Gastrocnemius medialis (tissue), 4 donors: ENCODE measurements around the gene GPATCH2L. TPM values are rescaled to one million over a fixed set of nuclear protein-coding genes. Genes with fewer than 3 reads are reported as not detected.
A peak's percentile ranks its signal among the peaks of the same experiment; 100 is the strongest.

Experiments used
- ATAC-seq, 2 donors: fragments of 150-250 bp; one replicate each; pipeline ENCODE4 v1.9.1; 2016
- DNase-seq, 2 donors: peaks; one replicate each; pipeline ENCODE4 v3.0.0-alpha.2; 2019
- H3K27ac ChIP-seq, 4 donors: fragments of 200-600 bp; sonication (generic); 1 replicate in 1 of 4; 2 replicates in 3 of 4; pipeline ENCODE4 v1.5.1; 2016 to 2018; ENCODE audit warnings: mild to moderate bottlenecking in 2 of 4, moderate library complexity in 1 of 4
- H3K27me3 ChIP-seq, 3 donors: fragments of 200-600 bp; sonication (generic) in 2 of 3; 1 replicate in 1 of 3; 2 replicates in 2 of 3; pipeline versions ENCODE4 v1.5.1 to v1.6.0; 2016 to 2019; ENCODE audit warnings: mild to moderate bottlenecking in 1 of 3, moderate library complexity in 1 of 3
- H3K36me3 ChIP-seq, 2 donors: fragments of 200-600 bp; sonication (generic) in 1 of 2; one replicate each; pipeline ENCODE4 v1.5.1; 2017 to 2018
- H3K4me1 ChIP-seq, 2 donors: fragments of 200-600 bp; sonication (generic) in 1 of 2; one replicate each; pipeline ENCODE4 v1.5.1; 2016 to 2017; ENCODE audit warnings: mild to moderate bottlenecking in 2 of 2
- H3K4me3 ChIP-seq, 4 donors: fragments of 200-600 bp; sonication (generic) in 3 of 4; 1 replicate in 1 of 4; 2 replicates in 3 of 4; pipeline ENCODE4 v1.5.1; 2016 to 2019; ENCODE audit warnings: mild to moderate bottlenecking in 2 of 4
- H3K9me3 ChIP-seq, 3 donors: fragments of 200-600 bp; sonication (generic) in 2 of 3; 1 replicate in 1 of 3; 2 replicates in 2 of 3; pipeline ENCODE4 v1.5.1; 2016 to 2019
- POLR2A ChIP-seq, 2 donors: fragments of 450-650 bp; IDR thresholded peaks; one replicate each; pipeline ENCODE4 v1.6.1; 2017; ENCODE audit warnings: antibody characterized with exemption in 2 of 2, mild to moderate bottlenecking in 2 of 2, moderate library complexity in 2 of 2
- in situ Hi-C, 4 donors: fragments of 200-750 bp; cut with MboI; loops; one replicate each; pipeline versions ENCODE4 v1.15.0 to v1.8.0; 2017; ENCODE audit warnings: low sequenced_read_pairs in 4 of 4
- intact Hi-C: fragments of 100-400 bp; cut with DNase I; formaldehyde crosslinking; loops from one replicate; pipeline ENCODE4 v1.15.1; 2023; ENCODE audit warnings: low total_unique reads
- total RNA-seq, 4 donors: library from RNA; depleted of rRNA; stranded (reverse); fragments of >200 nt; gene quantifications; one replicate each; pipeline versions ENCODE4 v1.1.0 to v1.2.3, GENCODE V29; 2016
- TF ChIP-seq, protein P1 (sequence below), 5 experiments: fragments of 450-650 bp in 3 of 5; fragments of 200-600 bp in 2 of 5; sonication (generic) in 2 of 5; IDR thresholded peaks in 4 of 5; conservative IDR thresholded peaks in 1 of 5; 1 replicate in 4 of 5; 2 replicates in 1 of 5; pipeline ENCODE4 v1.5.1; 2016 to 2019; ENCODE audit warnings: antibody characterized with exemption in 5 of 5, mild to moderate bottlenecking in 3 of 5, moderate library complexity in 3 of 5

The GPATCH2L gene
- total RNA-seq, result 10 to 100 TPM; 24.6 to 63.5 (median 41.9) TPM

DNA sequence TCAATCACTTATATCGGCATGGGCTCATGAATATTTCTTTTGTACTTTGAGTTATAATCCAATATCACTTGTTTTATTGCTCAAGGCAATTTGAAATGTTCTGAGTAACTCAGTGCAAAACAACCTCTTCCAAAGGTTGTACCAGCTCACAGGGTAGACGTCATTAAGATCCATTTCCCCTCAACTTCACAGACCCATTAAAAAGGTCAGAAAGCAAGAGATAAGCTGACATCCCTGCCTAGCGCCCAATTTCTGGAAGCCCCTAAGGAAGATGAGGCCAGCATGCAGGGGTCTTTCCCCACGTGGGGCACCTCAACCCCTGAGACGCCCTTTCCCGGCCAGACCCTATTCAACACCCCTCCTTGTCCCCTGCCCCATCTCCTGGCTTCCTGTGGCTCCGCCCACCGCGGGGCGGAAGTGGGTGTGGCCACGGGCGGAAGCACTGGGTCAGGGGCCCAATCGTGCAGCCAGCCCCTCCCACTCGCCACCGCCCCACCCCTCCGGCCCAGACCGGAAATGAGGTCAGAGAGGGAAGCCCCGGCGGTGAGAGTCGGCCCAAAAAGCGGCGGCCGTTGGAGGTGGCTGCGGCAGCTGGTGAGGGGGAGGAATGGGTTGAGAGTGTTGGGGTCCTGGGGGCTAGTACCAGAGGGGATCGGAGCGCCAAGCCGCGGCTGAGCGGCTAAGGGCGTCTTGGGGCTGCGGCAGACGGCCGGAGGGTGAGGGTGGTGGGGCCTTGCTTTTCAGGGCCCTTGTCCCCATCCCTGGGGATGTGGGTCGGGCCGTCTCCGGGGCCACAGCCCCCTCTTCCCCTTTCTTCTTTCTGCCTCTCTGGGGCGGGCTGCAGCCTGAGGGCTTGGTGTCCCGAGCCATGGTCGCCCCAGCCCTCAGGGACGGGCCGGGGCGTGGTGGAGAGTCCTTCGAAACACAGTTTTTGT, at the start of gene GPATCH2L:
Gene GPATCH2L, plus strand, starts transcription at position 525 of the 935 bp plus-strand sequence. CDS start 2,442 bp downstream, outside the sequence.
- peak; percentile 90 to 95 for ATAC-seq
- DNase-seq, result peak; percentile 89 to 95
- in situ Hi-C loops, result no loop called here
- TF ChIP-seq, protein P1, sequence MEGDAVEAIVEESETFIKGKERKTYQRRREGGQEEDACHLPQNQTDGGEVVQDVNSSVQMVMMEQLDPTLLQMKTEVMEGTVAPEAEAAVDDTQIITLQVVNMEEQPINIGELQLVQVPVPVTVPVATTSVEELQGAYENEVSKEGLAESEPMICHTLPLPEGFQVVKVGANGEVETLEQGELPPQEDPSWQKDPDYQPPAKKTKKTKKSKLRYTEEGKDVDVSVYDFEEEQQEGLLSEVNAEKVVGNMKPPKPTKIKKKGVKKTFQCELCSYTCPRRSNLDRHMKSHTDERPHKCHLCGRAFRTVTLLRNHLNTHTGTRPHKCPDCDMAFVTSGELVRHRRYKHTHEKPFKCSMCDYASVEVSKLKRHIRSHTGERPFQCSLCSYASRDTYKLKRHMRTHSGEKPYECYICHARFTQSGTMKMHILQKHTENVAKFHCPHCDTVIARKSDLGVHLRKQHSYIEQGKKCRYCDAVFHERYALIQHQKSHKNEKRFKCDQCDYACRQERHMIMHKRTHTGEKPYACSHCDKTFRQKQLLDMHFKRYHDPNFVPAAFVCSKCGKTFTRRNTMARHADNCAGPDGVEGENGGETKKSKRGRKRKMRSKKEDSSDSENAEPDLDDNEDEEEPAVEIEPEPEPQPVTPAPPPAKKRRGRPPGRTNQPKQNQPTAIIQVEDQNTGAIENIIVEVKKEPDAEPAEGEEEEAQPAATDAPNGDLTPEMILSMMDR (IDR thresholded peaks at IDR 0.05 in 4 of 5, conservative IDR thresholded peaks at IDR 0.05 in 1 of 5), result no peak
- TF ChIP-seq POLR2A (IDR thresholded peaks at IDR 0.05), result peak; percentile 93
- intact Hi-C loops, result loop anchor here (2.0 to 10.0 kb wide), 5 partner anchors 61 to 1163 kb away; partner anchors contain the start of gene IFT43
- H3K27me3 ChIP-seq, result no peaks in the 10 kb centered on the region
- H3K4me1 ChIP-seq, result peaks cover 42 to 44% of the 10 kb centered on the region in 2 donors
- peak within 1 kb of the TSS; percentile 81 to 99 (median 92) for H3K4me3 ChIP-seq
- H3K9me3 ChIP-seq, result no peaks in the 10 kb centered on the region
- H3K27ac ChIP-seq, result peak within 1 kb of the TSS; percentile 83 to 95 (median 94)
- peaks cover 0 to 10% of the 10 kb centered on the region in 2 donors for H3K36me3 ChIP-seq

DNA sequence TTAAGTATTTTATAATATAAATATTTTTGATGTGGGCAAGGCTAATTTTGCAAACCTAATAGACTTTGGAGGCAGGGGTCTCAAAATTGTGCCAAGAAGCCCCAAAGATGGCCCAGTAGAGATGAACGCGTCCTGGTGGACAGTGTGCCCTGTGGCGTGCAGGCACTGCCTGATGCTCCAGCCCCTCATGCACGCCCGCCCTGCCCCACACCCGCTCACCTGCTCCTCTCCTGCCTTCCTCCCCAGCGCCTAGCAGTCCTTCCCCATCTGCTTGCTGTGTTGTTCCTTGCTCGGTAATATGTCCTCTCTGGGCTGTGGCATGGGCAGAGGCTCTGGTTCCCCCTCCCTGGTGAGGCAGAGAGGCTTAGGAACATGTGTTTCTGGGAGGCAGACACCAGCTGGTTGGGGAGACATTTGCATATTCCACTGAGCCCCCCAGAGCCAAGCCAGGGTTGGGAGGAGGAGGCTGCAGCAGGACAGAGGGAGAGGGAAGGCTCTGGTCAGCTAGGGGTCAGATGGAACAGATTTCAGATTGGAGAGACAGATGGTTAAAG, 46.8 kb upstream of the GPATCH2L start:
- Histone ChIP-seq H3K4me1 (peaks cover 12 to 19% of the 10 kb centered on the region in 2 donors), H3K27ac (no peak overlapping the region), H3K36me3 (no peaks in the 10 kb centered on the region), H3K27me3 (no peaks in the 10 kb centered on the region), H3K4me3 (no peak overlapping the region), H3K9me3 (no peaks in the 10 kb centered on the region)
- TF ChIP-seq, protein P1 (IDR thresholded peaks at IDR 0.05 in 4 of 5, conservative IDR thresholded peaks at IDR 0.05 in 1 of 5), result no peak
- TF ChIP-seq POLR2A (IDR thresholded peaks at IDR 0.05), result no peak
- no peak for ATAC-seq
- no peak for DNase-seq
- in situ Hi-C loops, result no loop called here
- intact Hi-C loops, result no loop called here

DNA sequence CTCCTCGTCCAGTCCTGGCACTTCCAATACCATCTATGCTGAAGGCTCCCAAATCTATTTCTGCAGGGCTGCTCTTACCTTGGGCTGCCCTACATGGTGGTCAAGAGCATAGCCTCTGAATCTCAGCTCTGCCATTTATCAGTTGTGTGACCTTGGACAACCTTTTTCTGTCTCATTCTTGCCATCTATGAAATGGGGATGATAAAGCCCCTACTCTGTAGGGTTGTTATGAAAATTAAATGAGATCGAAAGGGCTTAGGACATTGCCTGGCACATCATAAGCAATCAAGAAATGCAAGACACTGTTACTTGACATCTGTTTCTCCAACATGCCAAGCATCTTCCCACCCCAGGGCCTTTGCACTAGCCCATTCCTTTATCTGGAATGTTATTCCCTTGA, 45.5 kb upstream of the GPATCH2L start:
- H3K4me3 ChIP-seq, result no peak overlapping the region
- H3K27me3 ChIP-seq, result no peaks in the 10 kb centered on the region
- DNase-seq, result no peak
- H3K9me3 ChIP-seq, result no peaks in the 10 kb centered on the region
- TF ChIP-seq, protein P1 (IDR thresholded peaks at IDR 0.05 in 4 of 5, conservative IDR thresholded peaks at IDR 0.05 in 1 of 5), result no peak
- TF ChIP-seq POLR2A (IDR thresholded peaks at IDR 0.05), result no peak
- H3K36me3 ChIP-seq, result no peaks in the 10 kb centered on the region
- in situ Hi-C loops (no loop called here), intact Hi-C loops (no loop called here)
- ATAC-seq, result no peak
- peaks cover 5 to 13% of the 10 kb centered on the region in 2 donors for H3K4me1 ChIP-seq
- no peak overlapping the region for H3K27ac ChIP-seq

DNA sequence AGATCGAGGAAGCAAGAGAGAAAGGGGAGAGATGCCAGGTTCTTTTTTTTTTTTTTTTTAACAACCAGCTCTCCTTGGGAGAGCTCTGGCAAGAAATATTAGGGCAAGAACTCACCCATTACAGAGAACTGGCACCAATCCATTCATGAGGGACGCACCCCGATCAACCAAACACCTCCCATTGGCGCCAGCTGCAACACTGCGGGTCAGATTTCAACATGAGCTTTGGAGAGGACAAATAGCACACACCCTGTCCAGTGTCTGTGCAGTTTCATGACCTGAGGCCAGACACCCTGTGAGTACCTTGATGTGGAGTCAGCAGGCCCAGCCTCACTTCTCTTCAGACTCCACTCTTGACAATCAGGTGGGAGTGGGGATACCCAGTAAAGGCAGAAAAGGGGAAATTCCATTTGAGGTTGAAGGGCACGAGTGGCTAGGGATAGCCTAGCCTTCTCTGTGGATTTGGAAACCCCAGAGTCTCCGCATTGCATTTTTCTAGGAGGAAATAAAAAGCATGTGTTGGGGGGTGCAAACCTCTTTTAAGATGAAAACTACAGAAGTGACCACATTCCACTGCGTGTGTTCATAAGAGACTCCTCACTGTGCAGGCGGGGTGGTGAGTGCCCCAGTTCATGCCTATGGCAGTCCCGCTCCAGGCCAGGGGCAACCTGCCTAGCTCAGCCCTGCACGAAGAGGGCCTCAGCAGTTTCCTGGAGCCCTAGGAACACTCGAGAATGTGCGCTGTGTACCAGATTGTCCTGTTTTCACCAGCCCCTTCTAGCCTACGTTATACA, 42.4 kb upstream of the GPATCH2L start:
- DNase-seq (peak; percentile 52 to 73), ATAC-seq (peak; percentile 92 to 94)
- intact Hi-C loops (no loop called here), in situ Hi-C loops (no loop called here)
- H3K36me3 ChIP-seq, result no peaks in the 10 kb centered on the region
- H3K27ac ChIP-seq, result no peak overlapping the region
- no peaks in the 10 kb centered on the region for H3K9me3 ChIP-seq
- H3K4me1 ChIP-seq, result peaks cover 5 to 9% of the 10 kb centered on the region in 2 donors
- TF ChIP-seq, protein P1 (IDR thresholded peaks at IDR 0.05 in 4 of 5, conservative IDR thresholded peaks at IDR 0.05 in 1 of 5), result no peak
- TF ChIP-seq POLR2A (IDR thresholded peaks at IDR 0.05), result no peak
- H3K27me3 ChIP-seq, result no peaks in the 10 kb centered on the region
- H3K4me3 ChIP-seq, result no peak overlapping the region
